WERI-Rb-1 (cell line): ENCODE results near the gene GLIS1.
A peak's percentile ranks its signal among the peaks of the same experiment; 100 is the strongest.

Experiments
- DNase-seq: peaks from one replicate; pipeline ENCODE4 v3.0.0-alpha.2; 2020
- H3K27ac ChIP-seq: fragments of 250-450 bp; sonication (Bioruptor Pico); 2 replicates; pipeline ENCODE4 v1.5.1; 2020; ENCODE audit warnings: mild to moderate bottlenecking, moderate library complexity
- H3K27me3 ChIP-seq: fragments of 250-450 bp; sonication (Bioruptor Pico); 2 replicates; pipeline ENCODE4 v1.5.1; 2021; ENCODE audit warnings: mild to moderate bottlenecking, low read depth, moderate library complexity; ENCODE audit not compliant: insufficient read depth, severe bottlenecking
- H3K36me3 ChIP-seq: fragments of 250-450 bp; sonication (Bioruptor Pico); 2 replicates; pipeline ENCODE4 v1.5.1; 2020; ENCODE audit warnings: mild to moderate bottlenecking, moderate library complexity
- H3K4me3 ChIP-seq: 2 replicates; pipeline ENCODE4 v1.5.1; 2011; ENCODE audit warnings: low read depth, mild to moderate bottlenecking, control low read depth, low read length
- H3K9me3 ChIP-seq: fragments of 250-450 bp; sonication (Bioruptor Pico); 2 replicates; pipeline ENCODE4 v1.5.1; 2021; ENCODE audit warnings: mild to moderate bottlenecking, moderate library complexity; ENCODE audit not compliant: severe bottlenecking
- TF ChIP-seq, protein P1 (sequence below): IDR thresholded peaks from 2 replicates; pipeline ENCODE4 v1.5.1; 2011; ENCODE audit warnings: low read depth, mild to moderate bottlenecking, control low read depth, inconsistent platforms, low read length

Gene GLIS1

DNA sequence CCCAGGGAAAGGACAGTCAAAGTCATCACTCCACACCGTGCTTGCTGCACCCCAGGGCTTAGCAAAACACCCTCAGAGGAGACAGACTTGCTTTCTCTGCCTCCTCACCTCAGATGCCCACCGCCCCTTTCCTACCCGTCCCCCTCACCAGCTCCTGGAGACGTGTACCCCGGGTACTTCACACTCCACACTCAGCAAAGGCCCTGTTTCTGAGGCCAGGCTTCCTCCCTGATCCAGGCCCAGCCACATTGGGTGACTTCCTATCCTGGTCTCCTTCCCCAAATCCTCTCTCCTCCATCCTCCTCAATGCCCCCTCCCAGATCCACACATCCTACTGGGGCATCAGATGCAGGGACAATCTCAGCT lies 163.0 kb downstream of the GLIS1 start:
- DNase-seq = peak; percentile 5
- Histone ChIP-seq H3K27me3 (no peaks in the 10 kb centered on the region), H3K27ac (no peak overlapping the region), H3K4me3 (no peak overlapping the region), H3K36me3 (no peaks in the 10 kb centered on the region), H3K9me3 (no peaks in the 10 kb centered on the region)
- TF ChIP-seq, protein P1, sequence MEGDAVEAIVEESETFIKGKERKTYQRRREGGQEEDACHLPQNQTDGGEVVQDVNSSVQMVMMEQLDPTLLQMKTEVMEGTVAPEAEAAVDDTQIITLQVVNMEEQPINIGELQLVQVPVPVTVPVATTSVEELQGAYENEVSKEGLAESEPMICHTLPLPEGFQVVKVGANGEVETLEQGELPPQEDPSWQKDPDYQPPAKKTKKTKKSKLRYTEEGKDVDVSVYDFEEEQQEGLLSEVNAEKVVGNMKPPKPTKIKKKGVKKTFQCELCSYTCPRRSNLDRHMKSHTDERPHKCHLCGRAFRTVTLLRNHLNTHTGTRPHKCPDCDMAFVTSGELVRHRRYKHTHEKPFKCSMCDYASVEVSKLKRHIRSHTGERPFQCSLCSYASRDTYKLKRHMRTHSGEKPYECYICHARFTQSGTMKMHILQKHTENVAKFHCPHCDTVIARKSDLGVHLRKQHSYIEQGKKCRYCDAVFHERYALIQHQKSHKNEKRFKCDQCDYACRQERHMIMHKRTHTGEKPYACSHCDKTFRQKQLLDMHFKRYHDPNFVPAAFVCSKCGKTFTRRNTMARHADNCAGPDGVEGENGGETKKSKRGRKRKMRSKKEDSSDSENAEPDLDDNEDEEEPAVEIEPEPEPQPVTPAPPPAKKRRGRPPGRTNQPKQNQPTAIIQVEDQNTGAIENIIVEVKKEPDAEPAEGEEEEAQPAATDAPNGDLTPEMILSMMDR = no peak

GRCh38 chr1:53575141-53575954 lies 163.6 kb downstream of the GLIS1 start:
- TF ChIP-seq, protein P1 = no peak
- peak; percentile 3 for DNase-seq
- no peaks in the 10 kb centered on the region for H3K27me3 ChIP-seq
- no peak overlapping the region for H3K4me3 ChIP-seq
- H3K9me3 ChIP-seq = no peaks in the 10 kb centered on the region
- H3K36me3 ChIP-seq = no peaks in the 10 kb centered on the region
- no peak overlapping the region for H3K27ac ChIP-seq

DNA sequence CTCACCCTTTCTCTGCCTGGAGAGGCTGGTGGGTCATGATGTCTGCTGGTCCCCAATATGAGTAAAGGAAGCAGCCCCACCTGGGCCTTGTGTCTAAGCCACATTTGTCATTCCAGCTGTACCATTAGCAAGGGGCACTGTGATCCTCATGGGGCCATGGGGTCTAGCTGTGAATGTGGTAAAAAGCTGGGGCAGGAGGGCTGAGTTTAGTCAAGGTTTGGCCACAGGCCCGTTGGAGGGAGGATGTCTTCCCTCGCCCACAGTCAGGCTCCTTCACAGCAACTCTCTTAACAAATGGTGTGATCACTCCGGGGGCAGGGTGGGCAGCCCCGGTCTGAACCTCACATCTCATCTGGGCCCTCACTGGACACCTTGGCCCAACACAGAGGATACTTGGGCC lies 164.3 kb downstream of the GLIS1 start:
- H3K27me3 ChIP-seq = no peaks in the 10 kb centered on the region
- TF ChIP-seq, protein P1 = no peak
- peak; percentile 1 for DNase-seq
- no peaks in the 10 kb centered on the region for H3K36me3 ChIP-seq
- no peak overlapping the region for H3K27ac ChIP-seq
- H3K4me3 ChIP-seq = no peak overlapping the region
- H3K9me3 ChIP-seq = no peaks in the 10 kb centered on the region

GRCh38 chr1:53573931-53574330 lies 165.0 kb downstream of the GLIS1 start:
- TF ChIP-seq, protein P1 = no peak

GRCh38 chr1:53573522-53573921 lies 165.4 kb downstream of the GLIS1 start:
- TF ChIP-seq, protein P1 = no peak
- H3K4me3 ChIP-seq = no peak overlapping the region
- no peak overlapping the region for H3K27ac ChIP-seq
- H3K36me3 ChIP-seq = no peaks in the 10 kb centered on the region
- no peaks in the 10 kb centered on the region for H3K9me3 ChIP-seq
- H3K27me3 ChIP-seq = no peaks in the 10 kb centered on the region
- no peak for DNase-seq

More at GRCh38 chr1:53573931-53574330, 165.0 kb downstream of the GLIS1 start:
- no peaks in the 10 kb centered on the region for H3K9me3 ChIP-seq
- no peaks in the 10 kb centered on the region for H3K36me3 ChIP-seq
- peak; percentile 4 for DNase-seq
- H3K27ac ChIP-seq = no peak overlapping the region
- no peaks in the 10 kb centered on the region for H3K27me3 ChIP-seq
- H3K4me3 ChIP-seq = no peak overlapping the region

GRCh38 chr1:53572815-53573173 lies 166.2 kb downstream of the GLIS1 start:
- Histone ChIP-seq H3K27ac (no peak overlapping the region), H3K9me3 (no peaks in the 10 kb centered on the region), H3K27me3 (no peaks in the 10 kb centered on the region), H3K4me3 (no peak overlapping the region), H3K36me3 (no peaks in the 10 kb centered on the region)
- TF ChIP-seq, protein P1 = no peak
- DNase-seq = no peak
